ENCODE data around the gene MINDY4. TPM values are rescaled to one million over a fixed set of nuclear protein-coding genes. Genes with fewer than 3 reads are reported as not detected.

MINDY4 gene
- total RNA-seq, 1 donor: 0.21 TPM

DNA sequence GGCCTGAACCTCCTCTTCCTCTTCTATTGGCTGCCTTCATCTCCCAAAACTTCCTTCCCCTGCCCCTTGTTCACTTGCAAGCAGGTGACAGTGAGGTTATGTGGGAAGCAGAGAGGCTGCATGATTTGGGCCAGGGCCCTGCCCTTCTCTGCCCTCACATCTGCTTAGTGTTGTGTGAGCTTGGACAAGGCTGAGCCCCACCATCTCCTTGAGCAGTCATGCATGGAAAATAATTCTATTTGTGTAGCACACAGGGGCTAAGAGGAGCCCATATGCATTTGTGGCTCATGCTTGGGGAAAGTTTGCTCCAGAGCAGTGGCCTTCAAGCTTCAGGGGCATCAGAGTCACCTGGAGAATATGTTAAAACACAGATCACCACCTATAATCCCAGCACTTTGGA is 113.7 kb downstream of the MINDY4 start:
- no peaks in the 10 kb centered on the region for H3K9me3 ChIP-seq (ENCODE audit: low read depth, low read length)
- no peaks in the 10 kb centered on the region for H3K4me1 ChIP-seq (ENCODE audit: insufficient read depth, low read length)
- no peaks in the 10 kb centered on the region for H3K27me3 ChIP-seq (ENCODE audit: insufficient read depth, low read length)
- H3K4me3 ChIP-seq (ENCODE audit: low read length): no peak overlapping the region

DNA sequence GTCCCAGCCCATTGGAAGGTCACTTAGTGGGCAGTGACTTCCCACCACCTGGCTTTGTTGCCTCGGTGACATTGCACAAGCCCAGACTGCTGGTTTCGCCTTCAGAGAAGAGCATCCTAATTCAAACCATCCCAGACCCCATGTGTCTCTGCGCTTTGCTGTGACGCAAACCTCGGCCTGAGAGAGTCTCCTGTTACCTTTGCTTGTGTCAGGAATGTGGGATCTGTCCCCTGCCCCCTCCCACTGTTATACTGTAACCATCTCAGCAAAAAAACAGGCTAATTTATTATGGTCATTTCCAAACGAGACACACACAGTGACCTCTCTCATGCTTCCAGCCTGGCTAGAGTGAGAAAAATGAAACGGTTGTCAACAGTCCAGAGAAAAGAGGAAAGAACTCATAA is 115.4 kb downstream of the MINDY4 start:
- H3K9me3 ChIP-seq (ENCODE audit: low read depth, low read length): no peaks in the 10 kb centered on the region
- H3K27me3 ChIP-seq (ENCODE audit: insufficient read depth, low read length): no peaks in the 10 kb centered on the region
- no peak overlapping the region for H3K4me3 ChIP-seq (ENCODE audit: low read length)
- no peaks in the 10 kb centered on the region for H3K4me1 ChIP-seq (ENCODE audit: insufficient read depth, low read length)

DNA sequence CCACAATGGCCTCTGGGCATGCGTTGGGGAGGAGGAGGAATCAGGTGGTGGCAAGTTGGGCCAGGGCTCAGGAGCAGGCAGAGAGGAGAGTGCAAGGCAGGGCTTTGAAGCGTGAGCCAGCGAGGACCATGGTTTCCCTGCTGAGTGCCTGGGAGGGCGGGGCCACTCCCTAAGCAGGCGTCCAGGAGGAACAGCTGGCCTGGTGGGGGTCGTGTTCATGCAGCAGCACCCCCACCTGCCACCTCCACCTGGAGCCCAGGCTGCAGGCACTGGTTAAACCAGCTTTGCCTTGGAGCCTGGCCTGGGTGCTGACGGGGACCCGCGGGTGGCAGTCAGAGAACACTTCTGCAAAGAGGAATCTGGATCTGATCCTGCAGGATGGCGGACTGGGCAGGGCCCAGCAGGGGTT is 116.3 kb downstream of the MINDY4 start:
- Histone ChIP-seq H3K4me1 (ENCODE audit: insufficient read depth, low read length) (no peaks in the 10 kb centered on the region), H3K27me3 (ENCODE audit: insufficient read depth, low read length) (no peaks in the 10 kb centered on the region), H3K9me3 (ENCODE audit: low read depth, low read length) (no peaks in the 10 kb centered on the region), H3K4me3 (ENCODE audit: low read length) (no peak overlapping the region)

DNA sequence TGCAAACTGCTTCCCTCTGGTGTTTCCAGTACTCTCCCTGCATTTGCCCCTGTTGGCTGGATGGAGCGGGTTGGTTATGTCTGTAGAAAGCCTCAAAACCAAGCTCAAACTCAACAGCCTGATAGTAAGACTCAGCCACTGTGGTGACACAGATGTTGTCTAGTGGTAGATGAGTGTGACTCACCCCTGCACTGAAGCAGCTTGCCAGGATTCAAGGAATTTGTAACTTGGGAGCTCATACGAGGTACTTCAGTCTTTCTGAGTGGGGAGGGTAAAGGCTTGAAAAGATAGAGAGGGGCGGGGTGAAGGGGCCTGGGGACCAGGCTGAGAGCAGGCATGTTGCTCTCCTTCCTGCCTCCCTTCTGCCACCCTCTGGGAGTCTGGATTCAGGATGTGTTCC is 117.5 kb downstream of the MINDY4 start:
- Histone ChIP-seq H3K9me3 (ENCODE audit: low read depth, low read length) (no peaks in the 10 kb centered on the region), H3K27me3 (ENCODE audit: insufficient read depth, low read length) (no peaks in the 10 kb centered on the region), H3K4me1 (ENCODE audit: insufficient read depth, low read length) (no peaks in the 10 kb centered on the region), H3K4me3 (ENCODE audit: low read length) (no peak overlapping the region)

DNA sequence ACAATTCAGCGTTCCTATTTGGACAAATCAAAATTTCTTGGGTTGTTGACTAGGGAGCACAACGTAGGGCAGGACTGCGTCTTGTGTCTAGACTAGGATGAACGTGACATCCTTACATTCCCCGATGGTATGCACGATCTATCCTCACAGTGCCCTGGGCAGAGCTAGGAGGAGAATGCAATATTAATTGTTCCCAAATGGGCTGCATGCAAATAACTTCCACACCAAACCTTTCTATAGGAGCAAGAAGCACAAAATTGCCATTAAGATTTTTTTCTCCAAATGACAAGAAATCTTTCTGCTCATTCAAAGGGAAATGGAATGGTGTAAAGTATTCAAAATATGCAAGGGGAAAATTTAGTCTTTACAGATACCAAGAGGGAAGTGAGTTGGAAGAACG is 119.0 kb downstream of the MINDY4 start:
- no peak overlapping the region for H3K4me3 ChIP-seq (ENCODE audit: low read length)

DNA sequence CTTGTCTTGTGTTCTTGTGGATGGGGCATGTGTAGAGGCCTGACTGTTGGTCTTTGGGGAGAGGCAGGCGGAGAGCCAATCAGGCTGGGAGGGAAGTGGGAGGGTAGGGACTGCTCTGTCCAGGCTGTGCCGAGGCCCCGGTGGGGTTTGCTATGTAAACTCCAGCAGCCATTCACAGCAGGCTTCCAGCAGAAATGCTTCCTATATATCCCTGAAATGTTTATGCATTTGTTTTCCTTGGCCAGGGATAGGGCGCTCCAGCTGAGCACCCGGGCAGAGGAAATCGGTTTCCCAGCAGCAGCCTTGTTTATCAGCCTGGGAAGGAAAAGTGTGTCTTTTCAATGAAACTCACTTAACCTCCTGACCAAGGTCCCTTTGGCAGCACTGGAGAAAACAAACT is 122.1 kb downstream of the MINDY4 start:
- Histone ChIP-seq H3K27me3 (ENCODE audit: insufficient read depth, low read length) (no peaks in the 10 kb centered on the region), H3K4me1 (ENCODE audit: insufficient read depth, low read length) (no peaks in the 10 kb centered on the region), H3K9me3 (ENCODE audit: low read depth, low read length) (no peaks in the 10 kb centered on the region), H3K4me3 (ENCODE audit: low read length) (no peak overlapping the region)

More for the DNA sequence above, 119.0 kb downstream of the MINDY4 start:
- Histone ChIP-seq H3K4me1 (ENCODE audit: insufficient read depth, low read length) (no peaks in the 10 kb centered on the region), H3K27me3 (ENCODE audit: insufficient read depth, low read length) (no peaks in the 10 kb centered on the region), H3K9me3 (ENCODE audit: low read depth, low read length) (no peaks in the 10 kb centered on the region)

DNA sequence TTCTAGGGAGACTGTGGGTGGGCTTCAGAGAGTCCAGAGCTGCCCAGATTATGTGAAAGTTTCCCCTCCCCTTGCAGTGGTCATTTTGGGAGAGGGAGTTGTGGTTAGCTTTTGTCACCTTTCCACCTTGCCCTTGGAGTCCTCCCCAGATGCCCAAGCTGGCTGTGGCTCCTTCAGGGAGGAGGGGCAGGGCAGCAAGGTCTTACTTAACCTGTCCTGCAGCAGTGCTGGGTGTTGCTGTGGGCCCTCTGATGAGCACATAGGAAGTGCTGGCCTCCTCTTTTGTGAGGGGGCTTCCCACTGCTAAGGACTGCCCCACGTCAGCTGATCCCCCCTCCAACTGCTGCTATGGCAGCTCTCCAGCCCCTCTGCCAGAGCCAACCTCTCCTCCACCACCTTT is 122.8 kb downstream of the MINDY4 start:
- Histone ChIP-seq H3K4me1 (ENCODE audit: insufficient read depth, low read length) (no peaks in the 10 kb centered on the region), H3K4me3 (ENCODE audit: low read length) (no peak overlapping the region), H3K9me3 (ENCODE audit: low read depth, low read length) (no peaks in the 10 kb centered on the region), H3K27me3 (ENCODE audit: insufficient read depth, low read length) (no peaks in the 10 kb centered on the region)

DNA sequence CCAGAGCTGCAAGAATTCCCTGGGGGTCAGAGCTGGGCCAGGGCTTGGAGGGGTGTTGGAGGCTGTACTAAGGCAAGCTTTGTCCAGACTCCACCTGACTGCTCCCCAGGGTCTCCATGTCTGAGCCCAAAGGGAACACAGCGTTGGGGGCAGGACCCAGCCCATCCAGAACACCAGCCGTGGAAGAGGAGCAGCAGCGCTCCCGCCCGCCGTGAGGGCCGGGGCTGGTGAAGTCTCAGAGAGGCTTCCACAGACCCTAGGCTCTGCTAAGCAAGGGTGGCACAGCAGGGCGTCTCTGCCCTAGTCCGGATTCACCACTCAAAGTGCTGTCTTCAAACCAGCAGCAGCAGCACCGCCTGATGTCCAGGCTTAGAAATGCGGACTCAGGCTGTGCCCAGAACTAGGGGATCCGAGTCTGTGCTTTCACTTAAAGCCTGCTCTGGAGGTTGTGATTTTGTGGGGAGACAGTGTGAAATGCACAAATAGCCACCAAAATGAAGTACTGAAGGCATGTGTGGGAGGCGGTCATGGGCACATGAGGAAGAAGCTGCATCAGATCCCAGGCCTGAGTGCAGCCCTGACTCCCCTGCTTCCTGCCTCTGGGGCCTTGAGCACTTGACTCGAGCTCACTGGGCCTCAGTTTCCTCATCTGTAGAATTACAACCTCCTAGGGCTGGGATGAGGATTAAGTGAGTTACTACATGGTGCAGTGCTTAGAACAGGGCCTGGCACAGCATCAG is 123.8 kb downstream of the MINDY4 start:
- Histone ChIP-seq H3K4me1 (ENCODE audit: insufficient read depth, low read length) (no peaks in the 10 kb centered on the region), H3K9me3 (ENCODE audit: low read depth, low read length) (no peaks in the 10 kb centered on the region), H3K4me3 (ENCODE audit: low read length) (no peak overlapping the region), H3K27me3 (ENCODE audit: insufficient read depth, low read length) (no peaks in the 10 kb centered on the region)

DNA sequence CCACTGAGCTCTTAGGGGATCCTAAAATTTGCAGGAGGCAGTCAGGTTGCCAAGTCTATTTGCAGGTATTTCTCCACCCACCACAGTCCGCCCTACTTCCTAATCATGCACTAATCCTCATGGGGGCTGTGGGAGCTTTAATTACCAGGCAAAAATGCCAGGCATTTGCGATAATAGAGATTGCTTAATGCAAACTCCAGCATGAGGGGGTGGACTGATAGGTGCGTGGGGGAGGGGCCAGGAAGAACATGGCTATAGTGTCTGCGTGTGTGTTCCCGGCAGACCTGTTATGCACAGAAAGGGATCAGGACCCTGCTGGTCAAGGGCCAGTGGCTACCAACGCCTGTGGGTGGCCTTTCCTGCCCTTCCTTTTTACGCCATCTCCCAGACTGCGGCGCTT is 124.8 kb downstream of the MINDY4 start:
- no peaks in the 10 kb centered on the region for H3K27me3 ChIP-seq (ENCODE audit: insufficient read depth, low read length)
- H3K4me3 ChIP-seq (ENCODE audit: low read length): no peak overlapping the region
- H3K9me3 ChIP-seq (ENCODE audit: low read depth, low read length): no peaks in the 10 kb centered on the region
- H3K4me1 ChIP-seq (ENCODE audit: insufficient read depth, low read length): no peaks in the 10 kb centered on the region

DNA sequence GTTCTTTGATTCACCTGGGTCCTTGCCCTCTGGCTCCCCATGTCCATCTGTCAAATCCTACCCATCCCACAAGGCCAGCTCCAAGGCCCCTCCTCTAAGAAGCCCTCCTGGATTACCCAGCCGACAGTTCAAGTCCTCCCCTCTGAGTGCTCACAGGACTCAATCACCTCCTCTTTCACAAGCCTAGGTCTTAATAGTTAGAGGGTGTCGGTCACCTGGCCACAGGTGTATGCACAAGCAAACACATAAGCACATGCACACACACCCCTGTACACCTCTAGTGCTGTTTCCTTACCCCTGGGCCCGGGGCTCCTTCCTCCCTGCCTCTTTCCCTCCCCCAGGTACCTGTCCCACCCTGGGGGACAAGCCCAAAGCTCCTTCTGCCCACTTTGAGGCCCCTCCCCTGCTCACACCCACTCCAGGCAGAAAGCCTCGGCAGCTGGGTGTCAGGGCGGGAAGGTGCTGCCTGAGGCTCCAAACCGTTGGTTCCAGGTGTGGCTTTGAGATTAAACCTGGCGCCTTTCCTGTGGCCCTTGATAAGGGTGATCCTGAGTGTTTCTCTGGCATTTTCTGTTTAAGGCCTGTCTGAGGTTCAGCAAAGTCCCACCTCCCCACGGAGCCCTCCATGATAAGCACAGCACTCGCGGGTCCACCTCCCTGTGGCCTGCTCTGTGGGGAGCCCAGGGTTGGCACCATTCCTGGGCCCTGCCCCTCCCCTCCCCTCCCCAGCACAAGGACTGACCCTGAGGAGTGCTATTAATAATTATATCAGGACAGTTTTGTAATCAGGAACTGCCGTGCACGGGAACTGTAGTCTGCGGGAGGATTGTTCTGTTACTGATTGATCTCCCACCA is 125.8 kb downstream of the MINDY4 start:
- Histone ChIP-seq H3K27me3 (ENCODE audit: insufficient read depth, low read length) (no peaks in the 10 kb centered on the region), H3K4me1 (ENCODE audit: insufficient read depth, low read length) (no peaks in the 10 kb centered on the region), H3K4me3 (ENCODE audit: low read length) (no peak overlapping the region), H3K9me3 (ENCODE audit: low read depth, low read length) (no peaks in the 10 kb centered on the region)

DNA sequence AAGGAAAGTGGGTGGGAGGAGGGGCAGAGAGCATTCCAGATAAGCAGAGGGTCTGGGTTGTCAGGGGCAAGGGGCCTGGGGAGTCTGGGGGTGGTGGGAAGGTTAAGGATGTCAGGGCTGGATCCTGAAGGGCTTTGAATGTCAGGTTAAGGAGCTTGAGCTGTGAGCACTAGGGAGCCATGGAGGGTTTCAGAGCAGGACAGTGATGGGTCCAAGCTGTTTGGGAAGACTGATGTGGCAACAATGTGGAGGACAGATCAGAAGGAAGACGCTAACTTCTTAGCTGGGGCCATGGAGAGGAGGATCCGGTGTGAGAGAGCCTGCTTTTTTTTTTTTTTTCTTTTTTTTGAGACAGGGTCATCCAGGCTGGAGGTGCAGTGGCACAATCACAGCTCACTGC is 126.6 kb downstream of the MINDY4 start:
- no peaks in the 10 kb centered on the region for H3K9me3 ChIP-seq (ENCODE audit: low read depth, low read length)
- no peaks in the 10 kb centered on the region for H3K4me1 ChIP-seq (ENCODE audit: insufficient read depth, low read length)
- H3K4me3 ChIP-seq (ENCODE audit: low read length): no peak overlapping the region
- no peaks in the 10 kb centered on the region for H3K27me3 ChIP-seq (ENCODE audit: insufficient read depth, low read length)

DNA sequence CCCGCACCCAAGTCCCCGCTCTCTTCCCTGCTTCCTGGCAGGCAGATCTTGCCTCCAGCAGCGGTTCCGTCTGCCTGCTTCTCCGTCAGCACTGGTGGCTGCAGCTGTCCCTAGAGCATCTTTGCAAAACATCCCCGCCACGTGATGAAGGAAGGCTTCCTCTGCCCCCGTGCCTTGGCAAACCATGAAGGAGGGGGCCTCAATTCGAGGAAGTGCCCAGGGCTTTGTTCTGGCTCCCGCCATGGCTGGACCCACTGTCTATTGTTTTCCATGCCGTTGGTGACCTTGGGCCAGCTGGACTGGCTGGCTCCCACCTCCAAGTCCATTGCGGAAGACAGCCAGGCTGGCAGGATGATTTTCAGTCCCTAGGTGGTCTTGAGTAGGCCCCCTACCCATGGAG is 127.2 kb downstream of the MINDY4 start:
- no peak overlapping the region for H3K4me3 ChIP-seq (ENCODE audit: low read length)
- no peaks in the 10 kb centered on the region for H3K4me1 ChIP-seq (ENCODE audit: insufficient read depth, low read length)
- no peaks in the 10 kb centered on the region for H3K27me3 ChIP-seq (ENCODE audit: insufficient read depth, low read length)
- no peaks in the 10 kb centered on the region for H3K9me3 ChIP-seq (ENCODE audit: low read depth, low read length)

DNA sequence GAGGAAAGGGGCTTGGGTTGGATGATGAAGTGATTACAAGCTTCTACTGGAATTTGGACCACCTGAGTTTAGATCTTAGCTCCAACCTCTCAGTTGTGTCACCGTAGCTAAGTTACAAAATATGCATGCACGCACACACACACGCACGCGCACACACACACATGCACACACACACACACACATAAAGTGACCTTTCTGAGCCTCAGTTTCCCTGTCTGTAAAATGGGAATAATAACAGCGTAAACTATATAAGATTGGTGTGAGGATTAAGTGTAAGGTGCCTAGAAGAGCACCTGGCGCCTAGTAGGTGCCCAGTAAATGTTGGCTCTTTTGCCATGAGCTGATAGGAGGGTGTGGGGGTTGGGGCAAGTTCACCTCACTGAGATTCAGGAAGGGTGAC is 127.8 kb downstream of the MINDY4 start:
- Histone ChIP-seq H3K4me3 (ENCODE audit: low read length) (no peak overlapping the region), H3K4me1 (ENCODE audit: insufficient read depth, low read length) (no peaks in the 10 kb centered on the region)

DNA sequence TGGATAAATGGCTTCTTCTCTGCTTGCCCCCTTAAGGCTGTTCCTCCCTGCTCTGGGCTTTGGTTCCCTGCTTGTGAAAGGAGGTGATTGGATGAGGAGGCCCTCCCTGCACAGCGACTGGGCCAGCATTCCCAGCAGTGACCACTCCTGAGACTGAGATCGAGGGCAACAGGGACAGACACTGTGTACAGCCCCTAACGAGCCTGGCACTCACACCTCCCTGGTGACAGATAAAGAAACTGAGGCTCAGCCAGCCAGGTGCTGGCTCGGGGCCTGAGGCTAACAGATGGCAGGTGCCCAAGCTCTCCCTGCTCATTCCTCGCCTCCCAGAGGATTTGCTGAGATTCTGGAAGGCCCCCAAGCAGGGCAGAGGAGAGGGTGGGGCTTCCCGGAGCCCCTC is 128.4 kb downstream of the MINDY4 start:
- Histone ChIP-seq H3K27me3 (ENCODE audit: insufficient read depth, low read length) (no peaks in the 10 kb centered on the region), H3K9me3 (ENCODE audit: low read depth, low read length) (no peaks in the 10 kb centered on the region), H3K4me1 (ENCODE audit: insufficient read depth, low read length) (no peaks in the 10 kb centered on the region)

More for the DNA sequence above, 127.8 kb downstream of the MINDY4 start:
- H3K9me3 ChIP-seq (ENCODE audit: low read depth, low read length): no peaks in the 10 kb centered on the region
- no peaks in the 10 kb centered on the region for H3K27me3 ChIP-seq (ENCODE audit: insufficient read depth, low read length)

DNA sequence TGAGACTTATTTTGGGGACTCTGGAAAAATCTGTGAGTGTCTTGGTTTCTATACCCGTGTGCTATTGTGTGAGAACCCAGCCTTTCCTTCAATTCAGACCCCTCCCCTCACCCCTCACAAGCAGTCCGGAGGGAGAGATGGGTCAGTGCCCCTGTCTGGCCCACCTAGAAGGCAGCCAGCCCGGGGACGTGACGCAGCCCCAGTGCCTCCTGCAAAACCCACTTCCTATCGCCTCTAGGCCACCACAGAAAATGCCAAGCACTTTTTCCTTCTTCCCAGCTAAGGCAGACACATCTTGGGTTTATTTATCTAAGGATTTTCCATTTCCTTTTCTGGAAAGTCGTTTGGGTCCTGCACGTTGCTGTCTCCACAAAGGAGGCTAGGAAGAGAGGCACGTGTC is 128.8 kb downstream of the MINDY4 start:
- H3K27me3 ChIP-seq (ENCODE audit: insufficient read depth, low read length): no peaks in the 10 kb centered on the region
- no peaks in the 10 kb centered on the region for H3K9me3 ChIP-seq (ENCODE audit: low read depth, low read length)
- H3K4me3 ChIP-seq (ENCODE audit: low read length): no peak overlapping the region
- no peaks in the 10 kb centered on the region for H3K4me1 ChIP-seq (ENCODE audit: insufficient read depth, low read length)

More for the DNA sequence above, 128.4 kb downstream of the MINDY4 start:
- no peak overlapping the region for H3K4me3 ChIP-seq (ENCODE audit: low read length)
